ENCODE measurements around the gene OR4E1.
"Not testable (repeated sequence)": the region's sequence is repeated elsewhere in the genome, so short reads cannot be mapped to it uniquely, and the experiment has no call there.

Gene OR4E1

DNA sequence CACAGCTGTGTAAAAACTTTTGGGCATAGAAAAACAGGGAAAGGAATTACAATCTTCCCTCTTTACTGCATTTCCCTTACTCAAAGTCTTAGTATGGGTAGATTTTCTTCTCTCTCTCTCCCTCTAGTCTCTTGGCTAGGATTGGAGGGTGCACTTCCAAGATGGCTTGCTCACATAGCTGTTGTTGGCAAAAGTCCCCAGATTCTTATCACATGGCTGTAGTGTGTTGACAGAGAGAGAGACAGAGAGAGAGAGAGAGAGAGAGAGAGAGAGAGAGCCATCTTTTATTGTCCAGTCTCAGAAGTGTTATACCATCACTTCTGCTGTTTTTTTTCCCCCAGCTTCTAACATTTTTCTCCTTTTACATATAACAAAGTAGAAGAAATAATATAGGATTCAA, 26.2 kb downstream of the OR4E1 start:
- TF ChIP-seq POLR2AphosphoS5 (IDR thresholded peaks at IDR 0.05; ENCODE audit: low read depth, low read length) (no peak), TAF1 (IDR thresholded peaks at IDR 0.05; ENCODE audit: borderline replicate concordance, low read depth, low read length) (no peak), POLR2A (IDR thresholded peaks at IDR 0.05; ENCODE audit: low read depth, low read length) (no peak)
- no peak for DNase-seq (ENCODE audit: insufficient read length)

DNA sequence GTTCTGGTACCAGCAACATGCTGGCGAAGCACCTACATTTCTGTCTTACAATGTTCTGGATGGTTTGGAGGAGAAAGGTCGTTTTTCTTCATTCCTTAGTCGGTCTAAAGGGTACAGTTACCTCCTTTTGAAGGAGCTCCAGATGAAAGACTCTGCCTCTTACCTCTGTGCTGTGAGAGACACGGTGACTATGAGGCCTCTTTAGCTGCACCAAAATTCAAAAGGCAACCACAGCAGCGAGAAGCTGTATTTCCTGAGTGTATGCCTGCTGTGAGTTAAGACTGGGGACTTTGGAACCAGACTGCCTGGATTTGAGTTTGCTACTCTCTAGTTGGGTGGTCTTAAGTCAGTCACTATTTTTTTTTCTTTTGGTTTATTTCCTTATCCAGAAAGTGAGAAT, 30.2 kb downstream of the OR4E1 start:
- no peak for FAIRE-seq

More for the DNA sequence above, 26.2 kb downstream of the OR4E1 start:
- no peak for FAIRE-seq

DNA sequence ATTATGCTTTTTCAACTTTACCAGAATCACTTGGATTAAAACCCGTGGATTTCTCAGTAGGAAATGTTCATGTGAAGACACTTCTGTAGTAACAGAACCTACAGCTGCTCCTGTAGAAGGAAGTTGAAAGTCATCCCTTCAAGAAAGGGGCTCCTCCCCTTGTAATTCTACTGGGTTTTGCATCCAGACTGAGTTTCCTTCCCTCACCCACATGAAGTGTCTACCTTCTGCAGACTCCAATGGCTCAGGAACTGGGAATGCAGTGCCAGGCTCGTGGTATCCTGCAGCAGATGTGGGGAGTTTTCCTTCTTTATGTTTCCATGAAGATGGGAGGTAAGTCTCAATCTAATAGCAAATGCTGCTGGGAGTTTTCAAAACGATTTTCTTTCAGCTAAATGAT, 30.9 kb downstream of the OR4E1 start:
- no peak for DNase-seq (ENCODE audit: insufficient read length)
- no peak for TF ChIP-seq TAF1 (IDR thresholded peaks at IDR 0.05; ENCODE audit: borderline replicate concordance, low read depth, low read length)
- no peak for TF ChIP-seq POLR2A (IDR thresholded peaks at IDR 0.05; ENCODE audit: low read depth, low read length)
- TF ChIP-seq POLR2AphosphoS5 (IDR thresholded peaks at IDR 0.05; ENCODE audit: low read depth, low read length), result no peak
- FAIRE-seq, result no peak

More for the DNA sequence above, 30.2 kb downstream of the OR4E1 start:
- DNase-seq (ENCODE audit: insufficient read length), result no peak
- TF ChIP-seq POLR2AphosphoS5 (IDR thresholded peaks at IDR 0.05; ENCODE audit: low read depth, low read length), result no peak

DNA sequence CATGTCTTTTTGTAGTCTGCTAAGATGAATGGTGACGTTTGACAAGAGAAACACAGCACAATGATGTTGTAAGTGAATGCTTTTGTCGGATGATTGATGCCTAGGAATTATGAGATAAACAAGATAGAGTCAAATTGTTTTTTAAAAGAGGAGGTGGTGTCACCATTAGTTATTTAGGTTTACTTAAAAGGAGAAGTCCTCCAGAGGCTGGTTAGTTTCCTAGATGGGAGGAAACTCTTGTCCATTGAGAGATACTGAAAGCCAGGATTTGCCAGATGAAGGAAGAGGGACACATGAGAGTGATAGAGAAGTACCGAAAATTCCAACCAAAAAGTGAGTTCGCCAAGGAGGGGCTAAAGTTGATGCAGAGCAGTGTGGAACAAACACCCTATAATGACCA, 38.8 kb downstream of the OR4E1 start, which contains the start of gene OR10G2:
TSS of gene OR10G2 (minus strand) at position 101 of the 400 bp plus-strand sequence. CDS start at position 3, 98 bp downstream.
- TF ChIP-seq POLR2AphosphoS5 (IDR thresholded peaks at IDR 0.05; ENCODE audit: low read depth, low read length), result no peak
- TF ChIP-seq POLR2A (IDR thresholded peaks at IDR 0.05; ENCODE audit: low read depth, low read length), result no peak
- no peak for TF ChIP-seq TAF1 (IDR thresholded peaks at IDR 0.05; ENCODE audit: borderline replicate concordance, low read depth, low read length)
- no peak for FAIRE-seq
- no peak for DNase-seq (ENCODE audit: insufficient read length)

DNA sequence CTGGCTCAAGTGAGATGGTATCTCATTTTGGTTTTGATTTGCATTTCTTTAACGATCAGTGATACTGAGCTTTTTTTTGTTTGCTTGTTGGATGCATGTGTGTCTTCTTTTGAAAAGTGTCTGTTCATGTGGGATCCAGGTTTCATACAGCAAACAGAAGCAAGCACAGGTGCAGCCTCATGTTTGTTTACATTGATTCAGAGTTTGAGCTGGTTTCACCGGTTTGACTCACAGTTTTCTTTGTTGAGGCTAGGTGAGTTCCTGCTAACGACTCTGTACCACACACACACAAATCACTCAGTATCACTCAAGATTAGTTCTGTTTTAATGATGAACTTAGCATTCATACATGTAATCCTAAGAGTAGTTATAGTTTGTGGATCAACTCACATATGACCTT, 42.5 kb downstream of the OR4E1 start:
- TF ChIP-seq TAF1 (IDR thresholded peaks at IDR 0.05; ENCODE audit: borderline replicate concordance, low read depth, low read length) (no peak), POLR2AphosphoS5 (IDR thresholded peaks at IDR 0.05; ENCODE audit: low read depth, low read length) (no peak), POLR2A (IDR thresholded peaks at IDR 0.05; ENCODE audit: low read depth, low read length) (no peak)
- FAIRE-seq (no peak), DNase-seq (ENCODE audit: insufficient read length) (no peak)

DNA sequence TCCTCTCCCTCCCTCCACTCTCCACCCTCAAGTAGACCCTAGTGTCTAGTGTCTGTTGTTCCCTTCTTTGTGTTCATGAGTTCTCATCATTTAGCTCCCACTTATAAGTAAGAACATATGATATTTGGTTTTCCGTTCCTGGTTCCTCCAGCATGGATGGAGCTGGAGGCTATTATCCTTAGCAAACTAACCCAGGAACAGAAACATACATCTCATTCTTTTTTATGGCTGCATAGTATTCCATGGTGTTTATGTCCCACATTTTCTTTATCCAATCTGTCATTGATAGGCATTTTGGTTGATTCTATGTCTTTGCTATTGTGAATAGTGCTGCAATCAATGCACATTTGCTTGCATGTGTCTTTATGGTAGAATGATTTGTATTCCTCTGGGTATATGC, 43.1 kb downstream of the OR4E1 start:
- DNase-seq (ENCODE audit: insufficient read length); FAIRE-seq: not testable (repeated sequence)

DNA sequence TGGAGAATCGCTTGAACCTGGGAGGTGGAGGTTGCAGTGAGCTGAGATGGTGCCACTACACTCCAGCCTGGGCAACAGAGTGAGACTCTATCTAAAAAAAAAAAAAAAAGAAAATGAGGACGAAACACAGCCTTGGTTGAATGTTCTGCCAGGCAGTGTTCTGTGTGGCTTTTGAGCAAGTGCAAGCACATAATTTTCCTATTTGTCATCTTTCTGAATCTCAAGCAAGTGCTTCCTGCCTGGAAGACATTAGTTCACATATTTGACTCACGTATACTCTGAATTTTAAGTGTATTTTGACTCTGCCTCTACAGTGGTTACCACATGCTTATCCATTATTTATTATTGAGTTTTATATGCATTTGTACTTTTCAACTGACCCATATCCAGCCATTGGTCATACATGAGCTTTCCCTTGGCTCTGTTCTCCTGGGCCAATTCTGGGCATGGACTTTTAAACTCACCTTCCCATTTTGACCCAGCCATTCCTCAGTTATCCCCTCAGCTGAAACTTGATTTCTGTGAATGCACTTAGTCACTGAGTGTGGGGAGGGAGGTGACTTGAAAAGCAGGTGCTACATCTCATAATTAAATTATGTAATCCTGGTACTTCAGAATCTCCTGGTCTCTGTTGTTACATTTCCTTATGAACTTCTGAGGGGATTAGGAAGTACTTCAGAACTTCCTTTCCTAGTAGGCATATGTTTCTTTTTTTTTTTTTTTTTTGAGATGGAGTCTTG, 47.0 kb downstream of the OR4E1 start:
- no peak for TF ChIP-seq POLR2AphosphoS5 (IDR thresholded peaks at IDR 0.05; ENCODE audit: low read depth, low read length)
- FAIRE-seq (no peak), DNase-seq (ENCODE audit: insufficient read length) (no peak)
